HepG2 (cell line): ENCODE data around the gene ETV5.

Experiments
- BHLHE40 ChIP-seq: IDR thresholded peaks from 2 replicates; pipeline ENCODE4 v1.6.1; 2011; ENCODE audit warnings: low read length, improper control_type of control experiment
- CBX1 ChIP-seq: IDR thresholded peaks from one replicate; pipeline ENCODE4 v1.6.1; 2016; ENCODE audit warnings: antibody characterized with exemption, low read depth
- CTCF ChIP-seq: sonication (generic); formaldehyde crosslinking; IDR thresholded peaks from 2 replicates; pipeline ENCODE4 v1.5.0; 2020; ENCODE audit warnings: mild to moderate bottlenecking, missing genetic modification reagents, moderate library complexity
- MEIS2 ChIP-seq: sonication (generic); formaldehyde crosslinking; IDR thresholded peaks from 2 replicates; pipeline ENCODE4 v1.9.0; 2021; ENCODE audit warnings: mild to moderate bottlenecking, missing genetic modification reagents
- MTA3 ChIP-seq: sonication (generic); formaldehyde crosslinking; IDR thresholded peaks from 2 replicates; pipeline ENCODE4 v1.4.0; 2020; ENCODE audit warnings: missing genetic modification reagents
- RAD21 ChIP-seq: fragments of 450-650 bp; formaldehyde crosslinking; IDR thresholded peaks from 2 replicates; pipeline ENCODE4 v1.5.0; 2020; ENCODE audit warnings: mild to moderate bottlenecking
- RFX1 ChIP-seq: fragments of 450-650 bp; IDR thresholded peaks from 2 replicates; pipeline ENCODE4 v1.6.1; 2017
- SALL2 ChIP-seq: sonication (generic); formaldehyde crosslinking; IDR thresholded peaks from 2 replicates; pipeline ENCODE4 v1.8.1; 2023; ENCODE audit warnings: mild to moderate bottlenecking, missing genetic modification reagents, inconsistent platforms
- SMAD1 ChIP-seq: sonication (generic); formaldehyde crosslinking; IDR thresholded peaks from 2 replicates; pipeline ENCODE4 v1.4.0; 2020; ENCODE audit warnings: missing genetic modification reagents, low read depth, mild to moderate bottlenecking, borderline replicate concordance
- ZBTB3 ChIP-seq: sonication (generic); formaldehyde crosslinking; IDR thresholded peaks from 2 replicates; pipeline ENCODE4 v1.4.0; 2020; ENCODE audit warnings: low read depth, mild to moderate bottlenecking, moderate library complexity, missing genetic modification reagents, borderline replicate concordance
- ZFP41 ChIP-seq: sonication (generic); formaldehyde crosslinking; IDR thresholded peaks from 2 replicates; pipeline ENCODE4 v1.4.0; 2020; ENCODE audit warnings: mild to moderate bottlenecking, missing genetic modification reagents, borderline replicate concordance
- ZNF235 ChIP-seq: sonication (generic); formaldehyde crosslinking; IDR thresholded peaks from 2 replicates; pipeline ENCODE4 v1.8.1; 2023; ENCODE audit warnings: mild to moderate bottlenecking, missing genetic modification reagents, borderline replicate concordance
- ZNF609 ChIP-seq: sonication (generic); formaldehyde crosslinking; IDR thresholded peaks from 2 replicates; pipeline ENCODE4 v1.4.0; 2020; ENCODE audit warnings: mild to moderate bottlenecking, missing genetic modification reagents, borderline replicate concordance
- ZNF749 ChIP-seq: sonication (generic); formaldehyde crosslinking; IDR thresholded peaks from 2 replicates; pipeline ENCODE4 v1.8.0; 2022; ENCODE audit warnings: mild to moderate bottlenecking, missing genetic modification reagents, moderate library complexity, borderline replicate concordance

GRCh38 chr3:185999221-185999620 lies 109.7 kb downstream of the ETV5 start:
- TF ChIP-seq MEIS2 (CRISPR knock-in tag): no peak
- TF ChIP-seq ZNF609 (CRISPR knock-in tag): no peak
- TF ChIP-seq CTCF (CRISPR knock-in tag): no peak
- no peak for TF ChIP-seq ZNF749 (CRISPR knock-in tag)
- TF ChIP-seq ZNF235: no peak
- TF ChIP-seq ZFP41 (CRISPR knock-in tag): no peak
- TF ChIP-seq SMAD1 (CRISPR knock-in tag): no peak
- no peak for TF ChIP-seq SALL2 (CRISPR knock-in tag)
- TF ChIP-seq CBX1: no peak
- no peak for TF ChIP-seq BHLHE40
- TF ChIP-seq RAD21 (CRISPR knock-in tag): no peak
- TF ChIP-seq MTA3 (CRISPR knock-in tag): no peak
- no peak for TF ChIP-seq RFX1
- no peak for TF ChIP-seq ZBTB3
